RWPE2 (cell line): ENCODE results near the gene LETM1.

Experiments
- ATAC-seq: fragments of 200-7000 bp; cut with Tn5 transposase; 3 replicates; pipeline ENCODE4 v1.9.1; 2021; ENCODE audit warnings: low read depth
- DNase-seq: peaks from one replicate; pipeline ENCODE4 v3.0.0-alpha.2; 2020; ENCODE audit warnings: low spot score
- H3K27ac ChIP-seq: fragments of 450-650 bp; 2 replicates; pipeline ENCODE4 v1.5.1; 2017; ENCODE audit warnings: mild to moderate bottlenecking; ENCODE audit not compliant: poor library complexity, severe bottlenecking
- H3K27me3 ChIP-seq: fragments of 250-450 bp; sonication (Bioruptor Pico); 2 replicates; pipeline ENCODE4 v1.5.1; 2021; ENCODE audit warnings: mild to moderate bottlenecking, moderate library complexity; ENCODE audit not compliant: insufficient read depth, poor library complexity, severe bottlenecking
- H3K36me3 ChIP-seq: fragments of 250-450 bp; sonication (Bioruptor Pico); 2 replicates; pipeline ENCODE4 v1.5.1; 2020; ENCODE audit warnings: low read depth, mild to moderate bottlenecking, moderate library complexity
- H3K4me1 ChIP-seq: fragments of 250-450 bp; sonication (Bioruptor Pico); 2 replicates; pipeline ENCODE4 v1.5.1; 2021; ENCODE audit warnings: mild to moderate bottlenecking, moderate library complexity; ENCODE audit not compliant: insufficient read depth, poor library complexity, severe bottlenecking
- H3K4me3 ChIP-seq: fragments of 250-450 bp; sonication (Bioruptor Pico); 2 replicates; pipeline ENCODE4 v1.5.1; 2021; ENCODE audit warnings: mild to moderate bottlenecking, moderate library complexity; ENCODE audit not compliant: severe bottlenecking
- H3K9me3 ChIP-seq: fragments of 250-450 bp; sonication (Bioruptor Pico); 2 replicates; pipeline ENCODE4 v1.5.1; 2021; ENCODE audit warnings: mild to moderate bottlenecking, moderate library complexity; ENCODE audit not compliant: severe bottlenecking
- TF ChIP-seq, protein P1 (sequence below): fragments of 450-650 bp; IDR thresholded peaks from one replicate; pipeline ENCODE4 v1.5.1; 2017; ENCODE audit warnings: mild to moderate bottlenecking, moderate library complexity; ENCODE audit not compliant: poor library complexity, severe bottlenecking

LETM1 gene

DNA sequence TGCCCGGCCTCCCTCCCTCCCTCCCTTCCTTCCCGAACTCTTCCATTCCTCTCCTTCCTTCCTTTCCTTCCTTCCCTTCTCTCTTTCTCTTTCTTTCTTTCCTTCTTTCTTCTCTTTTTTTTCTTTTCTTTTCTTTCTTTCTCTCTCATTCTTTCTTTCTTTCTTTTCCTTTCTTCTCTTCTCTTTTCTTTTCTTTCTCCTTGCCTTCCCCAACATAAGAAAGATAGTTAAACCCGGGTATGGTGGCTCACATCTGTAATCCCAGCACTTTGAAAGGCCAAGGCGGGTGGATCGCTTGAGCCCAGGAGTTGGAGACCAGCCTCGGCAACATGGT is 40.7 kb upstream of the LETM1 start:
- Histone ChIP-seq H3K4me1 (no peaks in the 10 kb centered on the region), H3K4me3 (no peak overlapping the region), H3K36me3 (peaks cover 53% of the 10 kb centered on the region), H3K9me3 (no peaks in the 10 kb centered on the region), H3K27ac (no peak overlapping the region), H3K27me3 (no peaks in the 10 kb centered on the region)
- ATAC-seq (no peak), DNase-seq (no peak)
- TF ChIP-seq, protein P1, sequence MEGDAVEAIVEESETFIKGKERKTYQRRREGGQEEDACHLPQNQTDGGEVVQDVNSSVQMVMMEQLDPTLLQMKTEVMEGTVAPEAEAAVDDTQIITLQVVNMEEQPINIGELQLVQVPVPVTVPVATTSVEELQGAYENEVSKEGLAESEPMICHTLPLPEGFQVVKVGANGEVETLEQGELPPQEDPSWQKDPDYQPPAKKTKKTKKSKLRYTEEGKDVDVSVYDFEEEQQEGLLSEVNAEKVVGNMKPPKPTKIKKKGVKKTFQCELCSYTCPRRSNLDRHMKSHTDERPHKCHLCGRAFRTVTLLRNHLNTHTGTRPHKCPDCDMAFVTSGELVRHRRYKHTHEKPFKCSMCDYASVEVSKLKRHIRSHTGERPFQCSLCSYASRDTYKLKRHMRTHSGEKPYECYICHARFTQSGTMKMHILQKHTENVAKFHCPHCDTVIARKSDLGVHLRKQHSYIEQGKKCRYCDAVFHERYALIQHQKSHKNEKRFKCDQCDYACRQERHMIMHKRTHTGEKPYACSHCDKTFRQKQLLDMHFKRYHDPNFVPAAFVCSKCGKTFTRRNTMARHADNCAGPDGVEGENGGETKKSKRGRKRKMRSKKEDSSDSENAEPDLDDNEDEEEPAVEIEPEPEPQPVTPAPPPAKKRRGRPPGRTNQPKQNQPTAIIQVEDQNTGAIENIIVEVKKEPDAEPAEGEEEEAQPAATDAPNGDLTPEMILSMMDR: no peak

DNA sequence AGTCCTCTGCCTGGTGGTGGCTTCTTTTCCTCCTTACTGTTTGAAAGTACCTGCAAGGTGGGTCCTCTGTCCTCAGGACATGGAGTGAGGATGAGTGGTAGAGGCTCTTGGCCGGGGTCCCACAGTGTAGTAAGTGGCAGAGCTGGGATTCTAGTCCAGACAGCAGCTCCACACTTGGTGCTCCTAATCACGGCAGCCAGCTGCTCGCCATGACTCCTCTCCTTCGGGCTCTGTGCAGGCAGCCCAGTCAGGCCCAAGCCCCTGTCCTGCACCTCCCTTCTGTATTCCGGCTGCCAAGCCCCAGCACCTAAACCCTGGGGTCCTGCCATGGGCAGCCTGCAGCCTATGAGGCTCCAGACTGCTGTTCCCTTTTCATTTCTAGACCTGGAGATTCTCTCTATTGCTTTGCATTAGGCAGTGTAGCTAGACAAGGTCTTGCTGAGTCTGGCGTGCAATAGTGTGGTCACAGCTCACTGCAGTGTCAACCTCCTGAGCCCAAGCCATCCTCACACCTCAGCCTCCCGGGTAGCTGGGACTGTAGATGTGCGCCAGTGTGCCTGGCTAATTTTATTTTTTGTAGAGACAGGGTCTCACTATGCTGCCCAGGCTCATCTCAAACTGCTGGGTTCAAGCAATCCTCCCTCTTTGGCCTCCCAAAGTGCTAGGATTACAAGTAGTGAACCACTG is 40.2 kb upstream of the LETM1 start:
- H3K4me3 ChIP-seq: no peak overlapping the region
- no peaks in the 10 kb centered on the region for H3K9me3 ChIP-seq
- DNase-seq (no peak), ATAC-seq (no peak)
- H3K4me1 ChIP-seq: no peaks in the 10 kb centered on the region
- TF ChIP-seq, protein P1: no peak
- no peak overlapping the region for H3K27ac ChIP-seq
- no peaks in the 10 kb centered on the region for H3K27me3 ChIP-seq
- H3K36me3 ChIP-seq: peaks cover 48% of the 10 kb centered on the region

DNA sequence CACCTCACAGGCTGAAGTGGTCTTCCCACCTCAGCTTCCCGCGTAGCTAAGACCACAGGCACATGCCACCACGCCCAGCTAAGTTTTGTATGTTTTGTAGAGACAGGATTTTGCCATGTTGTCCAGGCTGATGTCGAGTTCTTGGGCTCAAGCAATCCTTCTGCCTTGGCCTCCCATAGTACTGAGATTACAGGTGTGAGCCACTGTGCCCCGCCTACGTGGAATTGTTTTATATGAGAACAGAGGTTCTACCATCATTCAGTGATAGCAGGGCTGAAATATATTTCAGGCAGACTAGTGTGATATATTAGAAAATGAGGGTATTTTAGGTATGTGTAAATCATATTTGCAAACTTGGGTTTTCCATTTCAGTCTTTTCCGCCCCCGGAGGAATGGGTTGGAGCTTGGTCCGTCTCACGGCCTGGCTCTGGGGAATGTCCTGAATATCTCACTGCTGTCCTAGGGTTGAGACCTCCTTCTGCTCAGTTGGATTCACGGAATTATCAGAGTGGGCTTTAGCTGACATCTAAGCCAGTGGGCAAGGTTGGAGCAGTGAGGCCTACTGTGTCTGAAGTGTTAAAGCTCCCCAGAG is 35.1 kb upstream of the LETM1 start:
- no peak for DNase-seq
- TF ChIP-seq, protein P1: no peak
- H3K4me3 ChIP-seq: no peak overlapping the region
- peaks cover 35% of the 10 kb centered on the region for H3K36me3 ChIP-seq
- no peak overlapping the region for H3K27ac ChIP-seq
- no peaks in the 10 kb centered on the region for H3K9me3 ChIP-seq
- ATAC-seq: no peak
- no peaks in the 10 kb centered on the region for H3K27me3 ChIP-seq
- no peaks in the 10 kb centered on the region for H3K4me1 ChIP-seq

DNA sequence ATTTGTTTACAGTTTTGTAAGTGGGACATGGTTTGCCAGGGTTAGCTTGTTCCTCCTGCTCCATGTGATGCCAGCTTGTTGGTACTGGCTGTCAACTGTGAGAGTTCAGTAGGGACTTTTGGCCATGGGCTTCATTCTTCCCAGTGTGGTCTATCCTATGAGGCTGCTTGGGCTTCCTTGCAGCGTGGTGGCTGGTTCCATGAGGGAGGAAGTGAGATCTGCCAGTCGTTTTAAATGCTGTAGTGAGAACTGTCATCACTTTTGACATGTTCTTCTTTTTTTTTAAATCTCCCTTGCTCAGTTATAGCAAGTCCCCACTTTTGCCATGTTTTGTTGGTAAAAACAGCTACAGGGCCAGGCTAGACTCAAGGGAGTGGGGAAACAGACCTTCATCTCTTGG is 31.1 kb upstream of the LETM1 start:
- no peak for DNase-seq

More for the DNA sequence above, 31.1 kb upstream of the LETM1 start:
- TF ChIP-seq, protein P1: no peak
- no peaks in the 10 kb centered on the region for H3K4me1 ChIP-seq
- H3K4me3 ChIP-seq: no peak overlapping the region
- H3K9me3 ChIP-seq: no peaks in the 10 kb centered on the region
- no peak for ATAC-seq
- peaks cover 15% of the 10 kb centered on the region for H3K36me3 ChIP-seq
- no peak overlapping the region for H3K27ac ChIP-seq
- H3K27me3 ChIP-seq: no peaks in the 10 kb centered on the region
